GM19238 (cell line): ENCODE measurements around the gene ZFAND3.

Experiments
- DNase-seq: peaks from one replicate; pipeline ENCODE4 v3.0.0; 2011; ENCODE audit warnings: low spot score; ENCODE audit not compliant: insufficient read length

ZFAND3 gene

GRCh38 chr6:38168126-38168525, 348.6 kb downstream of the ZFAND3 start:
- DNase-seq, result no peak

- DNase-seq, result no peak
Measured at GRCh38 chr6:38168699-38169098, 349.2 kb downstream of the ZFAND3 start.

GRCh38 chr6:38169221-38169976, 349.9 kb downstream of the ZFAND3 start:
- DNase-seq, result no peak

- DNase-seq, result no peak
Measured at GRCh38 chr6:38169977-38170526, 350.5 kb downstream of the ZFAND3 start.

- DNase-seq, result no peak
Measured at GRCh38 chr6:38170666-38171355, 351.3 kb downstream of the ZFAND3 start.

- no peak for DNase-seq
Measured at GRCh38 chr6:38171997-38172738, 352.6 kb downstream of the ZFAND3 start.

- no peak for DNase-seq
Measured at GRCh38 chr6:38172739-38173410, 353.3 kb downstream of the ZFAND3 start.

- DNase-seq, result no peak
Measured at GRCh38 chr6:38173909-38174308, 354.4 kb downstream of the ZFAND3 start.

GRCh38 chr6:38174315-38174714, 354.8 kb downstream of the ZFAND3 start:
- DNase-seq, result no peak

GRCh38 chr6:38174806-38175495, 355.4 kb downstream of the ZFAND3 start:
- DNase-seq, result no peak

GRCh38 chr6:38175786-38176185, 356.3 kb downstream of the ZFAND3 start:
- no peak for DNase-seq

GRCh38 chr6:38176797-38177751, 357.5 kb downstream of the ZFAND3 start:
- no peak for DNase-seq

GRCh38 chr6:38177882-38178583, 358.5 kb downstream of the ZFAND3 start:
- no peak for DNase-seq

GRCh38 chr6:38178584-38178886, 359.0 kb downstream of the ZFAND3 start:
- no peak for DNase-seq

- DNase-seq, result no peak
Measured at GRCh38 chr6:38179300-38179699, 359.8 kb downstream of the ZFAND3 start.

GRCh38 chr6:38179794-38180430, 360.4 kb downstream of the ZFAND3 start:
- no peak for DNase-seq

GRCh38 chr6:38180586-38180985, 361.1 kb downstream of the ZFAND3 start:
- no peak for DNase-seq

- DNase-seq, result no peak
Measured at GRCh38 chr6:38182426-38182825, 362.9 kb downstream of the ZFAND3 start.
